ENCODE measurements around the gene ZDHHC13.
"Not testable (repeated sequence)": the region's sequence is repeated elsewhere in the genome, so short reads cannot be mapped to it uniquely, and the experiment has no call there.

The ZDHHC13 gene

GRCh38 chr11:19099093-19099492 lies 17.9 kb upstream of the ZDHHC13 start:
- DNase-seq (ENCODE audit: low read depth, low spot score): no peak
- H3K27ac ChIP-seq: no peak overlapping the region

DNA sequence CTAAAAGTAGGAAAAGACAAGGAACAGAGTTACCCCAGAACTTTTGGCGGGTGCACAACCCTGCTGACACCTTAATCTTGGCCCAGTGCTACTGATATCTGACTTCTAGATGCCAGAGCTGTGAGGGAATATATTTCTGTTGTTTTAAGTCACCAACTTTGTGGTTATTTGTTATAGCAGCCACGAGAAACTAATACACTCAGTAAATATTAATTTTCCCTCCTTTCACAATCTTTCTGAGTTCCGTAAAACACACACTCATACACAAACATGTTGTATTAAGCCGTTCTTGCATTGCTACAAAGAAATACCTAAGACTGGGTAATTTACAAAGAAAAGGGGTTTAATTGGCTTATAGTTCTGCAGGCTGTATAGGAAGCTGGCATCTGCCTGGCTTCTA lies 16.1 kb upstream of the ZDHHC13 start:
- DNase-seq (ENCODE audit: low read depth, low spot score): no peak
- no peak overlapping the region for H3K27ac ChIP-seq

DNA sequence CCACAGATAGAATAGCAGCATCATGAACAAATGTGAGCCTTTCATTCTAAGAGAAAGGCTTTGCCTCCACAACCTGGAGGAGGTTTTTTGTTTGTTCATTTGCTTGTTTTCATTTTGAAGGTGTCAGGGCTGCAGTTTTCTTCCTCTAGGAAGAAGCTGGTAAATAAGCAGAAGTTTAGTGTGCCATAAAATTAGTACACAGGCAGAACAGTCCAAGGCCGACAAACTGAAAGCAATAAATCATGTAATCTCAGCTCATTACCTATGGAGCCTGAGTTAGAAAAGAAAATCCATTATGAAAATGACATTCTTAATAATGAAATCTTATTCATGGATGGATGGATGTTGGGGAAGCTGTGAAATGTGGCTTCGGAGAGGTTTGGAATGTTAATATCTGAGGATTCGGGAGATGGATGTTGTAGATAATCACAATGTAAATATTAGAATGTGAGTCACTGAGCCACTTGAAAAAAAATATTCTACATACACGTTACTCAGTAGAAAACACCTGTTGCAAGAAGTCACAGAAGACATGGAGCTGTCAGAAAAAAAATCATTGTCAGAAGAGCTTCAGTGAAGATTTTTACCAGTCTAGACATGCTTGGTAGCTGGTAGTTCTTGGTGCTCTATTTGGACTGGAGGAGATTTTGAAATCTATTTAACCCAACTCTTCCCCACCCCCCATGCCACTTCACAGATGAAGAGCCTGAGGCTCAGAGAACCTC lies 15.0 kb upstream of the ZDHHC13 start:
- H3K27ac ChIP-seq: peak overlapping the region; percentile 19
- DNase-seq (ENCODE audit: low read depth, low spot score): no peak

DNA sequence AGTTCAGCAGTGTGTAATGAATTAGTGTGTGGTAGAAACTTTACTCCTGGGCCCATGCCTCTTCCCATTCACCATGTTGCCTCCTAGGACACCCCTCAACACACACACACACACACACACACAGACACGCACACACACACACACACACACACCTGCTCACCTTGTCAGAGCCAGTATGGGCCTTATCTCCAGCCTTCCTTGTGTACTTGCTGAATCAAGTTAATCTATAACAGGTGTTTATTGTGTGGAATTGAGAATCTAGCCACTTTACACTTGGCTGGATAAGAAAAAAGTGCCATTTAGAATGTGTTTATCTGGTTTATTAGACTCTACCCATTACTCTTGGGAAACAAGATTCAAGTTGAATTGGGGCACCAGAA lies 14.5 kb upstream of the ZDHHC13 start:
- H3K27ac ChIP-seq: peak overlapping the region; percentile 19
- no peak for DNase-seq (ENCODE audit: low read depth, low spot score)

DNA sequence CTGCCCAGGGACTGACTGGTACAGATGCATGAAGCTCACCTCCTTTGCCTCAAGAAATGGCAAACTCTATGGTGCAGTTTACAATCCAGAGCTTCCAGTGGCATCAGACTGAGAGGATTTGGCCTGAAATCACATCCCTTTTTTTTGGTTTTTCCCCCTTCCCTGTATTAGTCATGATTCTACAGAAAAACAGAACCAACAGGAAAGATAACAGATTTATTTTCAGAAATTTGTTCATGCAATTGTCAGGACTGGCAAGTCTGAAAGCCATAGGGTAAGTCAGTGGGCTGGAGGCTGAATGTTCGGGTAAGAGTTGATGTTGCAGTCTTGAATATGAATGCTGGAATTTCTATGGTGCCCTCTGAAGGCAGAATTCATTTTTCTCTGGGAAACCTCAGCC lies 12.0 kb upstream of the ZDHHC13 start:
- DNase-seq (ENCODE audit: low read depth, low spot score): no peak

DNA sequence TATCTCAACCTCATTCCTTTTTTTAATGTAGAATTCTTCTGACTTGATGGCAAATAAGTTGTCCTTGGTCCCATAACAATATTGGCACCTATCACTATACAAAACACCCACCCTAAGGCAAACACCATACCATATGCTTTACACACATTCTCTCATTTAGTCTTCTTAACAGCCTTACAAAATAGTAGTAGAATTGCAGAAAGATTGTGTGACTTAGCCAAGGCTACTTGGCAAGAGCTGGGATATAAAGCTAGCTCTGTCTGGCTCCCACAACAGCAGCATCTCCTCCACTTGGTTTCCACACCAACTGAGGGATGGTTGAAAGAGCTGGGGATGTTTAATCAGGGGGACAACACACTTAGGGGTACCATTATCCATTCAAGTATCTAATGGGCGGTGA lies 9.8 kb upstream of the ZDHHC13 start:
- no peak overlapping the region for H3K27ac ChIP-seq
- no peak for DNase-seq (ENCODE audit: low read depth, low spot score)

More for the DNA sequence above, 12.0 kb upstream of the ZDHHC13 start:
- no peak overlapping the region for H3K27ac ChIP-seq

DNA sequence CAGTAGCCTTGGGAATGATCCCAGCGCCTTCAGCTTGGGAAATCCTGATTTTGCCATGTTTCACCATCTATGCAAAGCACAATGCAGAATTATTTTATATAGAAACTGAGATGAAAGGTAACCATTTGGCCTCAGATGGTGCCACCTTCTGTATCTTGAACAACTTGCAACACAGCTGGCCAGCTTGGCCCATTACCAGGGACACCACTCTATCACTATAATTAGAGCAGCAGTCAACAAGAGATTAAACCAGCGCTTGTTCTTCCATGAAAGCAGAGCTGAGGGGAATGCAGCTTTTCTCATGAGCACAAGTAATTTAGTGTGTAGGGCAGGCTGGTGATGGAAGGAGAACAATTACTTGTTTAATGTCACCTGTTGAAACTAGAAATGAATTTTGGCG lies 6.7 kb upstream of the ZDHHC13 start:
- DNase-seq (ENCODE audit: low read depth, low spot score): no peak

GRCh38 chr11:19111809-19112208 lies 5.2 kb upstream of the ZDHHC13 start:
- no peak for DNase-seq (ENCODE audit: low read depth, low spot score)
- H3K27ac ChIP-seq: no peak overlapping the region

More for the DNA sequence above, 6.7 kb upstream of the ZDHHC13 start:
- H3K27ac ChIP-seq: no peak overlapping the region

- H3K27ac ChIP-seq: peak overlapping the region; percentile 67
- DNase-seq (ENCODE audit: low read depth, low spot score): no peak
These were observed 545 bp upstream of the ZDHHC13 start for GRCh38 chr11:19116276-19116970.

- no peak for DNase-seq (ENCODE audit: low read depth, low spot score)
- H3K27ac ChIP-seq: peak overlapping the region; percentile 67
These were observed 761 bp downstream of the ZDHHC13 start for GRCh38 chr11:19117760-19118097.

DNA sequence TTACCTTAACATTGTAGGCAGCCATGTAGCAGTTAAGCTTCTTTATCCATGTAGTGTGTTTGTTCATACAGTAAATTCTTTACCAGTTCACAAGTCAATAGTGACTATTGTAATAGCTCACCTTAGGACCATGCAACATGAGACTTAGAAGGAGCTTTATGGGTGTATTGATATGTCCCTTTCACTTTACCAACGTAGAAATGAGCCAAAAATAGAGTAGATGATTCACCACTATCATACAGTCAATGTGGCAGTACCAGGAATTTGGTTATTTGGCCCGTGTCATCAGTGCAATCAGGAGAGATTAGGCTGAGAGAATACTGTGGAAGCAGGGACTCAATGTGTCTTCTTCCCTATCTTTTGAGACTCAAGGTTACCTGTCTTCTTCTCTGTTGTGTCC lies 4.7 kb downstream of the ZDHHC13 start:
- no peak overlapping the region for H3K27ac ChIP-seq
- DNase-seq (ENCODE audit: low read depth, low spot score): no peak

DNA sequence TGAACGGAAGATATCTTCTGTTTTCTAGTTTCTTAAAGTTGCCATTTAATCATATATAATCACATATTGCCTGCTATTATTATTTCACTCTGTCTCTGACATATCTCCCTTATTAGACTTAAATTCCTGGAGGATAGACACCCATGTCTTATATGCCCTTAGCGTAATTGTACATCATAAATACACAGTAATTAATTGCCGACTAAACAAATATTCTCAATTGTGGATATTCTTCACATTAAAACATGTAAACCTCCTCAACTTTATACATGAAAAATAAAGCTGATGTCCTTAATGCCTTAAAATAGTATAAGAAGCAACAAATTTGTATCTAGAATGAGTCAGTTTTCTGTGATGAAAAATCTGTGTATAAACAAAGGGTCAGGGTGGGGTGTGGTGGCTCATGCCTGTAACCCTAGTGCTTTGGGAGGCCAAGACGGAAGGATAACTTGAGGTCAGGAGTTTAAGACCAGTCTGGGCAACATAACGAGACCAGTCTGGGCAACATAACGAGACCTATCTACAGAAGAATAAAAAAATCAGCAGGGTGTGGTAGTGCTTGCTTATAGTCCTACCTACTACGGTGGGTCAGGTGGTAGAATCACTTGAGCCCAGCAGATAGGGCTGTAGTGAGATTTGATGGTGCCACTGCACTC lies 6.1 kb downstream of the ZDHHC13 start:
- no peak for DNase-seq (ENCODE audit: low read depth, low spot score)
- no peak overlapping the region for H3K27ac ChIP-seq

GRCh38 chr11:19126562-19127325 lies 9.8 kb downstream of the ZDHHC13 start:
- H3K27ac ChIP-seq; DNase-seq (ENCODE audit: low read depth, low spot score): not testable (repeated sequence)

DNA sequence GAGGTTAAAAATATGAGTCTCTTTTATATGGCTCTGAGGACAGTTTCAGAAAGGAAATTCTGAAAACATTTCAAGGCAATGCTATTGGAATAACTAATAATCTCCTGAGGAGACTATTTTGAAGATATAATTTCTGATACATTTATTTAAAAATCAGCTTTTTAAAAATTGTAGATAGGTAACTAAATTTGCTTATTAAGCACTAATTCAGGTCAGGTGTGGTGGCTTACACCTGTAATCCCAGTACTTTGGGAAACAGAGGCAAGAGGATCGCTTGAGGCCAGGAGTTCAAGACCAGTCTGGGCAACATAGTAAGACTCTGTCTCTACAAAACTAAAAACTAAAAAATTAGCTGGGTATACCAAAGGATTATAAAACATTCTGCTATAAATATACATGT lies 17.0 kb downstream of the ZDHHC13 start:
- DNase-seq (ENCODE audit: low read depth, low spot score): no peak
- no peak overlapping the region for H3K27ac ChIP-seq

GRCh38 chr11:19136884-19137283 lies 19.9 kb downstream of the ZDHHC13 start:
- DNase-seq (ENCODE audit: low read depth, low spot score); H3K27ac ChIP-seq: not testable (repeated sequence)

DNA sequence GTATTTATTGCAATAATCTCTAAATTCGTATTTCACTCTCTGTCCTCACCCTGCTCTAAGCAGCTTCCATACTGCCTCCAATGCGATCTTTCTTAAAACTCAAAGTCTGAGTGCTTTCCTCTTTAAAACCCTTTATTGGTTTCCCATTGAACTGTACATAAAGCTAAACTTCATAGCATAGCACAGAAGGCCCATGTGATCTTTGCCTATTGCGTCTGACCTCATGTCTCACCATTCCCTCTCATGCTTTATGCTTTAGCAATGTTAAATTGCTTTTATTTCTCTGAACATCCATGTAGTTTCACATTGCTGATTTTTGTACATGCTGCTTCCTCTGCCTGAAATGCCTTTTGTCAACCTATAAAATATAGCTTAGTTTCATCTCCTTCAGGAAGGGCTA lies 28.4 kb downstream of the ZDHHC13 start:
- DNase-seq (ENCODE audit: low read depth, low spot score): no peak
- no peak overlapping the region for H3K27ac ChIP-seq

DNA sequence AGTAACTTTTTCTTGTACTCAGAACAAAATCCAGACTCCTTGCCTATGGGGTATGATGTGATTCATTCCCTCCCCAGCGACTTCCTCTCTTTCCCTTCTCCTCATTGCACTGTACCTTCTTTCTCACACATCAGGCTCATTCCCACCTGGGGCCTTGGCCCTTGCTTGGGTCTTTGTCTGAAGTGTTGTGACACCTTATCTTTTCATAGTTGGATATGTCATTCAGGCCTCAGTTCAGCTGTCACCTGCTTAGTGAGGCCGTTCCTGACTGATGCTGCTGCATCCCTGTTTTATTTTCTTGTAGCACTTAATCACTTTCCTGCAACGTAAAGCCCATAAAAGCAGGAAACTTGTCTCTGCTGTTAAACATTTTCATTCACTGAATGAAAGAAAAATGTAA lies 39.9 kb downstream of the ZDHHC13 start:
- DNase-seq (ENCODE audit: low read depth, low spot score): no peak
- no peak overlapping the region for H3K27ac ChIP-seq

DNA sequence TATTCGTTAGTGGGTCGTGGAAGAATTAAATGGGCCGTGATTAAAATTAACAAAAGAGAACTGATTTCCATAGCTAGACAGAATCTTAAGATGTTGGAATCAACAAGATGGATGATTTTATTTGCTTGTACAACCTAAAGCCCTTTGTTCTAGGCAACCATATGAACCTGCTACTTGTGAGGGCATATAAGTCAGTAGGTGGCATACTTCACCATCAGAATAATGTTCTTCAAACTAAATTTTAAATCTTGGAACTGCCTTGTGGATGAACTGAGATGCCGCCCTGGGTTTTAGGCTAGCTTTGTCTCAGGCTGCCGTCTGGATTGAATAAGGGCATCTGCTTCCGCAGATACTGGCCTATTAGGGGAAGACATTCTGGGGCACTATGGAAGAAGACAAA lies 43.9 kb downstream of the ZDHHC13 start:
- no peak for DNase-seq (ENCODE audit: low read depth, low spot score)
- no peak overlapping the region for H3K27ac ChIP-seq

DNA sequence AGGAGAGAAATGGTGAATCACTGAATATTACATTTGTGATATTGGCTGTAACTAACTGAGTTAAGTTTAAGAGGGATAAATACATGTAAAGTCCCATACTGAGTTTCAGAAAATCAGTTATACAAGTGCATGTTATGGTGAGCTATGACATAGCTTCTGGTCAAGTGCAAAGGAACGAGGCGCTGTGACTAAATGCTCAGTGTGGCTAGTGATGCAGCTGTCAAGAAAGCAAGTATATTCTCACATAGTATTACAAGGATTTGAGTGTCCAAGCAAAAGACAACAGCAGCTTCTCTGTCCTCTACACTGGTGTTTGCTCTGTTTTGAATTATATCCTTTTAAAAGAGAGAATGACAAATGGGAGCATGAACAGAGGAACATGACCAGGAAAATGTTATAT lies 44.7 kb downstream of the ZDHHC13 start:
- H3K27ac ChIP-seq: no peak overlapping the region

GRCh38 chr11:19162951-19163505 lies 46.1 kb downstream of the ZDHHC13 start:
- no peak for DNase-seq (ENCODE audit: low read depth, low spot score)
- H3K27ac ChIP-seq: no peak overlapping the region

More for the DNA sequence above, 44.7 kb downstream of the ZDHHC13 start:
- no peak for DNase-seq (ENCODE audit: low read depth, low spot score)
